ENCODE measurements around the gene RNPS1. TPM values are rescaled to one million over a fixed set of nuclear protein-coding genes. Genes with fewer than 3 reads are reported as not detected.
A peak's percentile ranks its signal among the peaks of the same experiment; 100 is the strongest.

The RNPS1 gene
- total RNA-seq, 2 donors from 2014 or later: 108 to 154 TPM

DNA sequence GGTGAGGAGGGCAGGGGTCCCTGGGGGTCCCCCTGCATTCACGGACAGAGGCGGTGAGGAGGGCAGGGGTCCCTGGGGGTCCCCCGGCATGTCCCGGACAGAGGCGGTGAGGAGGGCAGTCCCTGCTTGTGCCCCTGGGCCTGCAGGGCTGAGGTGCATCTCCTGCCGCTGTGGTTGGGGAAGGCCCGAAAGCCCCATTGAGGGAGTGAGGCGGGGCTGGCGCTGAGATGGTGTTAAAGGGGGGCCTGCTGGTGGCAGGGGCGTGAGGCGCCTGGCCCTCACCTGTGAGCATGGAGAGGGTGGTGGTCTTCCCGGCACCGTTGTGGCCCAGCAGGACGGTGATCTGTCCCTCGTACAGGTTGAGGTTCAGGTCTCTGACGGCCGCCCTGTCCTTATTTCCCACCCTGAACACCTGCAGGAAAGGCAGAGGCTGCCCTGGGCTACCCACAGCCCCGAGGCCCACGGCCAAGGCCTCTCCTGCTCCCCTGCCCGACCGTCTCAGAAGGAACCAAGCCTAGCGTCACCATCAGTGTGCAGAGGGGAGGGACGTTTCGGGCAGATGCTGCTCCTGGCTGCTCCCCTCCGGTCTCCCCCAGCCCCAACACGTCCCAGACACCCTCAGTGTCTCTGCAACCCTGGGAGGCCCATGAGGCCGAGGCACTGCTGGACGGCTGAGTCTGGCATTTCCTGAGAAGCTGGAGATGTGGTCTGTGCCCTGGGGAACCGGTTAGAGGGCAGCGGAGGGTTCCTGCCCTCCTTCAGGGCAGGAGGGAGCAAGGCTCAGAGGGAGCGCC is 31.4 kb upstream of the RNPS1 start:
- Histone ChIP-seq H3K27me3 (no peaks in the 10 kb centered on the region), H3K36me3 (no peaks in the 10 kb centered on the region), H3K9ac (ENCODE audit: low read depth in 2 of 2, low read length in 2 of 2) (no peak overlapping the region), H3K27ac (no peak overlapping the region), H3K4me1 (no peaks in the 10 kb centered on the region), H3K9me3 (no peaks in the 10 kb centered on the region), H3K4me3 (no peak overlapping the region)
- TF ChIP-seq, protein P1, sequence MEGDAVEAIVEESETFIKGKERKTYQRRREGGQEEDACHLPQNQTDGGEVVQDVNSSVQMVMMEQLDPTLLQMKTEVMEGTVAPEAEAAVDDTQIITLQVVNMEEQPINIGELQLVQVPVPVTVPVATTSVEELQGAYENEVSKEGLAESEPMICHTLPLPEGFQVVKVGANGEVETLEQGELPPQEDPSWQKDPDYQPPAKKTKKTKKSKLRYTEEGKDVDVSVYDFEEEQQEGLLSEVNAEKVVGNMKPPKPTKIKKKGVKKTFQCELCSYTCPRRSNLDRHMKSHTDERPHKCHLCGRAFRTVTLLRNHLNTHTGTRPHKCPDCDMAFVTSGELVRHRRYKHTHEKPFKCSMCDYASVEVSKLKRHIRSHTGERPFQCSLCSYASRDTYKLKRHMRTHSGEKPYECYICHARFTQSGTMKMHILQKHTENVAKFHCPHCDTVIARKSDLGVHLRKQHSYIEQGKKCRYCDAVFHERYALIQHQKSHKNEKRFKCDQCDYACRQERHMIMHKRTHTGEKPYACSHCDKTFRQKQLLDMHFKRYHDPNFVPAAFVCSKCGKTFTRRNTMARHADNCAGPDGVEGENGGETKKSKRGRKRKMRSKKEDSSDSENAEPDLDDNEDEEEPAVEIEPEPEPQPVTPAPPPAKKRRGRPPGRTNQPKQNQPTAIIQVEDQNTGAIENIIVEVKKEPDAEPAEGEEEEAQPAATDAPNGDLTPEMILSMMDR (IDR thresholded peaks at IDR 0.05): no peak
- DNase-seq: no peak
- intact Hi-C loops (cut with DNase I): no loop called here

DNA sequence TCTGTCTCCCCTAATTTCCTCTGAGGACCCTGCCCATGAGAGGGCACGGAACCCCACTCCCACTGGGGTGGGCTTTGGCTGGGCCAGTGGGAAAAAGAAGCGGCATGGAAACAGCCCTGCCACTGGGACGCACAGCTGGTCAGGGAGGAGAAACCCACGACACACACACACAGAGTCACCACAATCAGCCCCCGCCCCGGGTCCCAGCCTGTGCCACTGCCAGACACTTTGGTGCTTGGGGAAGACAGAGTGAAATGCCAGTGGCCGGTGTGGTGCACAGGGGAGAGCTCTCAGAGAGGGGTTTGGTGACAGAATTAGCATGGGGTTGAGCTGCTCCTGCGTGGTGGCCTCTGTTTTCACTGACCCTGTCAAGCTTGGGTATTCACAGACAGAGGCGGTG is 30.7 kb upstream of the RNPS1 start:
- Histone ChIP-seq H3K9ac (ENCODE audit: low read depth in 2 of 2, low read length in 2 of 2) (no peak overlapping the region), H3K4me1 (no peaks in the 10 kb centered on the region), H3K27ac (no peak overlapping the region), H3K9me3 (no peaks in the 10 kb centered on the region), H3K27me3 (no peaks in the 10 kb centered on the region), H3K4me3 (no peak overlapping the region), H3K36me3 (no peaks in the 10 kb centered on the region)
- intact Hi-C loops (cut with DNase I): no loop called here
- TF ChIP-seq, protein P1 (IDR thresholded peaks at IDR 0.05): no peak
- DNase-seq: no peak

GRCh38 chr16:2297506-2297860 is 29.6 kb upstream of the RNPS1 start:
- Histone ChIP-seq H3K9ac (ENCODE audit: low read depth in 2 of 2, low read length in 2 of 2) (no peak overlapping the region), H3K36me3 (no peaks in the 10 kb centered on the region), H3K4me3 (no peak overlapping the region), H3K27me3 (no peaks in the 10 kb centered on the region), H3K9me3 (no peaks in the 10 kb centered on the region), H3K4me1 (no peaks in the 10 kb centered on the region), H3K27ac (no peak overlapping the region)
- TF ChIP-seq, protein P1 (IDR thresholded peaks at IDR 0.05): no peak
- DNase-seq: no peak
- intact Hi-C loops (cut with DNase I): no loop called here

DNA sequence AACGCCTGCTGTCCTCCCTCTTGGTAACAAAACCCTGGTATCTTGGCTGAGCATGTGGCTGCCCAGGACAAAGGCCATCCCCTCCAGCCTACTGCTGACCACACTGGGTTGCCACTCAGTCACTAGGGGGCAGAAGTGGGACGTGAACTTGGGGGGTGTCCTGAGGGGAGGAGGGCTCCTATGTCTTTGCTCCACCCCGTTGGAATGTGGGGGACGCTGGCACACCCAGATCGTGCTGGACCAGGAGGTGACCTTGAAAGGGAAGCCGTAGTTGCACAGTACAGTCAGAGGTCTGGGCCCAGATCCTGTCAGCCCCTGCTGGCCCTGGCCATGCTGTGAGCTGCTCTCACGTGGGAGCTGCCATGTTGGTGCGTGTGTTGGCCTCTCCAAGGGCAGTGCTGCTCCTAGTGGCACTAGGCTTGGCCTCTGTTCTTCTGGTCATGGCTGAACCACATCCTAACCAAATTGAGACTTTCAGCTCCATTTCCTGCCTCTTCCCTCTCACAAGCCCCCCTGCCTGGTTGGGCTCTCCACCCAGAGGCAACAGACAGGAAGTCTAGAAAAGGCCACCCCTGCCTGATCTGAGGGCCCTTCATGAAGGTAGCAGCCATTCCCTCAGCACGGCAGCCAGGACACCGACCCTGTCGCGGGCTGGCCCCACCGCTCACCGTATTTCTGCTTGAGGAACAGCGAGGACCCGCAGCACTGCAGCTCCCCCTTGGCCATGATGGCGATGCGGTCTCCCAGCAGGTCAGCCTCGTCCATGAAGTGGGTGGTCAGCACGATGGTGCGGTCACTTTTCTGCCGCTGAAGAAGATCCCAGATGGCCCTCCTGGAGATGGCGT is 29.0 kb upstream of the RNPS1 start:
- Histone ChIP-seq H3K4me1 (no peaks in the 10 kb centered on the region), H3K36me3 (no peaks in the 10 kb centered on the region), H3K9me3 (no peaks in the 10 kb centered on the region), H3K4me3 (no peak overlapping the region), H3K27me3 (no peaks in the 10 kb centered on the region), H3K27ac (no peak overlapping the region), H3K9ac (ENCODE audit: low read depth in 2 of 2, low read length in 2 of 2) (no peak overlapping the region)
- TF ChIP-seq, protein P1 (IDR thresholded peaks at IDR 0.05): no peak
- intact Hi-C loops (cut with DNase I): no loop called here
- DNase-seq: peak; percentile 38

DNA sequence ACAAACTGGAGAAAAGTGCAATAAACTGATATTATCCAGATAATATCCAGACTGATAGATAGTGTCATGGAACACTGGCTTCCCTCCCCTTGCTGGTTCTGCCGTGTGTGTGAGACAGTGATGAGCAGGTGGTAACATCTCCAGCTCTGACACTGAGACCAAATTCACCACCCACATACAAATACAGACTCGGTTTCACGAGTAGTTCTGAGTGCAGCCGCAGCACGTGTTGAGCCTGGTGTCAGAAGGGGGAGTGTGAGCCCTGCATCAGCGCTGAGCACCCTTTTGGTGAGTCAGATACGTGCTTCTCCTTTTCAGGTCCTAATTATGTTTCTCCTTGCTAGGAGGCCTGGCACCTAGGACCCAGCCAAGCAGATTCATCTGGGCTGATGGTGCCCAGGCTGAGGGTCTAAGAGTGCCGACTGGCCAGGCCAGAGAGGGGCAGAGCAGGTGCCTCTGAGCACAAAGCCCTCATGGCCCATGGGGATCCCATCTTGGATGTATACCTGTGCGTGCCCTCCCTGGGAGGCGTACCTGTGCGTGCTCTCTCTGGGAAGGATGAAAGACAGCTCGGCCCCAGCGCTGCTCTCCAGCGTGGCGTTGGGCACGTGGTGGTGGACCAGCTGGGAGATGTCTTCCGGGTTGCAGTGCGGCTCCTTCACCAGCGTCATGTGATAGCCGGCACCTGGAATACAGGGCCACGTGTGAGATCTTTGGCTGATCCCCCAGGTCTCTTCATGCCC is 27.3 kb upstream of the RNPS1 start:
- TF ChIP-seq, protein P1 (IDR thresholded peaks at IDR 0.05): no peak
- intact Hi-C loops (cut with DNase I): no loop called here
- Histone ChIP-seq H3K9ac (ENCODE audit: low read depth in 2 of 2, low read length in 2 of 2) (no peak overlapping the region), H3K27me3 (no peaks in the 10 kb centered on the region), H3K36me3 (no peaks in the 10 kb centered on the region), H3K4me1 (no peaks in the 10 kb centered on the region), H3K9me3 (no peaks in the 10 kb centered on the region), H3K4me3 (no peak overlapping the region), H3K27ac (no peak overlapping the region)
- no peak for DNase-seq
